Stomach smooth muscle (tissue), 2 donors: ENCODE measurements around the gene CAPN6.

Experiments used
- H3K27ac ChIP-seq: one replicate; pipeline ENCODE4 v1.7.0; 2013; ENCODE audit warnings: mild to moderate bottlenecking, low read length, inconsistent platforms
- H3K27me3 ChIP-seq, 2 donors: one replicate each; pipeline ENCODE4 v1.7.0; 2013; ENCODE audit warnings: low read length in 2 of 2; ENCODE audit not compliant: insufficient read depth in 2 of 2, control insufficient read depth in 1 of 2
- H3K36me3 ChIP-seq, 2 donors: one replicate each; pipeline ENCODE4 v1.7.0; 2013; ENCODE audit warnings: low read length in 2 of 2; ENCODE audit not compliant: control insufficient read depth in 2 of 2, insufficient read depth in 2 of 2
- H3K4me1 ChIP-seq: one replicate; pipeline ENCODE4 v1.7.0; 2013; ENCODE audit warnings: low read length; ENCODE audit not compliant: control insufficient read depth, insufficient read depth
- H3K4me3 ChIP-seq, 2 donors: one replicate each; pipeline ENCODE4 v1.7.0; 2013; ENCODE audit warnings: low read length in 2 of 2
- H3K9ac ChIP-seq, 2 donors: one replicate each; pipeline ENCODE4 v1.7.0; 2013; ENCODE audit warnings: low read length in 2 of 2, mild to moderate bottlenecking in 1 of 2
- H3K9me3 ChIP-seq, 2 donors: one replicate each; pipeline ENCODE4 v1.7.0; 2013; ENCODE audit warnings: low read length in 2 of 2; ENCODE audit not compliant: control insufficient read depth in 2 of 2
- donor health status: healthy.
- donor health status: Pancreatic carcinoma.

CAPN6 gene

GRCh38 chrX:111207851-111208250 lies 62.4 kb downstream of the CAPN6 start:
- no peak overlapping the region for H3K9ac ChIP-seq
- H3K36me3 ChIP-seq, result no peaks in the 10 kb centered on the region
- H3K4me1 ChIP-seq, result no peaks in the 10 kb centered on the region
- no peak overlapping the region for H3K27ac ChIP-seq
- no peaks in the 10 kb centered on the region for H3K9me3 ChIP-seq
- H3K4me3 ChIP-seq, result no peak overlapping the region
- H3K27me3 ChIP-seq, result peaks cover 0 to 2% of the 10 kb centered on the region in 2 donors

DNA sequence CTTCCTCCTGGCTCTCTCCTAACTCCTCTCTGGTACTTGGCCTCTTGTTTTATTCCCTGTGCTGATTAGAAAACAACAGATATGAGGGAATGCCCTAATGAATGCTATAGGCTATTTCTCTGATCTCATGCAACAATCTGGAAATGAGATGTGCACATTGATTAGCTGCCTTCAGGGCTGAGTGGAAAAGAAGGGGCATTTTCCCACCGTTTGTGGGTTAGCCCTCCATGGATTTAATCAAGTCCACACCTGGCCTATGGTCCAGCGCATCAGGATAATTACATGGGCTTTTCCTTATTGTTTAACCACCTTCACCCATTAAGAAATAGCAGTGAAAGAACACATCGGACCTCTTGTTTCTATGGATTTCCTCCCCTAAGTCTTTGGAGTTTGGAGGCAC lies 70.0 kb downstream of the CAPN6 start:
- Histone ChIP-seq H3K4me3 (no peak overlapping the region), H3K9ac (no peak overlapping the region), H3K27me3 (peaks cover 0 to 2% of the 10 kb centered on the region in 2 donors), H3K27ac (no peak overlapping the region), H3K9me3 (no peaks in the 10 kb centered on the region), H3K36me3 (no peaks in the 10 kb centered on the region), H3K4me1 (no peaks in the 10 kb centered on the region)

GRCh38 chrX:111199505-111199904 lies 70.8 kb downstream of the CAPN6 start:
- Histone ChIP-seq H3K27me3 (peaks cover 0 to 2% of the 10 kb centered on the region in 2 donors), H3K4me3 (no peak overlapping the region), H3K36me3 (no peaks in the 10 kb centered on the region), H3K4me1 (no peaks in the 10 kb centered on the region), H3K27ac (no peak overlapping the region), H3K9me3 (no peaks in the 10 kb centered on the region), H3K9ac (no peak overlapping the region)
